ENCODE results near the gene RBMS3.
"Not testable (repeated sequence)": the region's sequence is repeated elsewhere in the genome, so short reads cannot be mapped to it uniquely, and the experiment has no call there.

The RBMS3 gene

GRCh38 chr3:30042916-30043555 lies 762.2 kb downstream of the RBMS3 start:
- no peak for DNase-seq

DNA sequence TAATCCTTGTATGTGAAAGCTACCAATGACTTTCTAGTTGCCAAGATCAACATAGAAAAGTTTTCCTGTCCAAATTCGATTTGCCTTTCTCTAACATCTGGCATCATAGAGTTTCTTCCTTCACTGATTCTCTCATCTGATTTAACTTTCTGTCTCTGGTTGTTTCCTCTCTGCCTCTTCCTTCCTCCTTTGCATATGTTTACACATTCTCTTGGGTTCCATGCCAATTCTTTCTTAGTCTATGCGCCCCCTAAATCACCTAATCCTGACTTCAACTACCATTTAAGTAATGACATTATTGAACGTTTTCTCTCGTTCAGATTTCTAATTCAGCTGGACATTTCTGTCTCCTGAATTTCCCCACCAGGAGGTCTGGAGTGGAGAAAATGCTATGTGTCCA lies 763.6 kb downstream of the RBMS3 start:
- no peak for DNase-seq

- no peak for DNase-seq
These were observed 767.6 kb downstream of the RBMS3 start for GRCh38 chr3:30048431-30048830.

DNA sequence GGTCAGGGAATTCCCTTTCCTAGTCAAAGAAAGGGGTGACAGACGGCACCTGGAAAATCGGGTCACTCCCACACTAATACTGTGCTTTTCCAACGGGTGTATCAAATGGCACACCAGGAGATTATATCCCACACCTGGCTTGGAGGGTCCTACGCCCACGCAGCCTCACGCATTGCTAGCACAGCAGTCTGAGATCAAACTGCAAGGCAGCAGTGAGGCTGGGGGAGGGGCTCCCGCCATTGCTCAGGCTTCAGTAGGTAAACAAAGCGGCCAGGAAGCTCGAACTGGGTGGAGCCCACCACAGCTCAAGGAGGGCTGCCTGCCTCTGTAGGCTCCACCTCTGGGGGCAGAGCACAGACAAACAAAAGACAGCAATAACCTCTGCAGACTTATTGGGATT lies 769.2 kb downstream of the RBMS3 start:
- DNase-seq: not testable (repeated sequence)

- DNase-seq: no peak
These were observed 778.4 kb downstream of the RBMS3 start for GRCh38 chr3:30059240-30059639.
